GM12873 (cell line): ENCODE data around the gene CPNE8.

Experiments
- TF ChIP-seq, protein P1 (sequence below): IDR thresholded peaks from 2 replicates; pipeline ENCODE4 v1.5.1; 2012; ENCODE audit warnings: low read depth, mild to moderate bottlenecking, moderate library complexity, low read length, control low read depth; ENCODE audit not compliant: insufficient read depth; ENCODE audit errors: missing control alignments

Gene CPNE8

DNA sequence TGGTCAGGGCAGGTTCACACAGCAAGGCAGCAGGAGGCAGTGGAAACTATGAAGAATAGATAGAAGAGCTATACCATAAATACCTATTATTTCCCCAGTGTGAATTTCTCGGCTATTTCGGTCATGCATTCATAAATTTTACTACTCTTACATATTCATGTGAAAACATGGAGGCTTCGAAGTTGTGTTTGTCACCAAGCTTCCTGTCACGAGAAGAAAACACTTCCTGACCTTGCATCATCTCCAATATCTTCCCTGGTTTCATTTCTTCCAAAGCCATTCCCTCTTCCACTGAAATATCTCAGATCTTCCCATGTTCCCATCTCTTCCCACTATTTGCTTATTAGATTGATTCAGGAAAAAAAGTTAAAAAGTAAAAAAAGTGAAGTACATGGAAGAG lies 80.4 kb downstream of the CPNE8 start:
- TF ChIP-seq, protein P1, sequence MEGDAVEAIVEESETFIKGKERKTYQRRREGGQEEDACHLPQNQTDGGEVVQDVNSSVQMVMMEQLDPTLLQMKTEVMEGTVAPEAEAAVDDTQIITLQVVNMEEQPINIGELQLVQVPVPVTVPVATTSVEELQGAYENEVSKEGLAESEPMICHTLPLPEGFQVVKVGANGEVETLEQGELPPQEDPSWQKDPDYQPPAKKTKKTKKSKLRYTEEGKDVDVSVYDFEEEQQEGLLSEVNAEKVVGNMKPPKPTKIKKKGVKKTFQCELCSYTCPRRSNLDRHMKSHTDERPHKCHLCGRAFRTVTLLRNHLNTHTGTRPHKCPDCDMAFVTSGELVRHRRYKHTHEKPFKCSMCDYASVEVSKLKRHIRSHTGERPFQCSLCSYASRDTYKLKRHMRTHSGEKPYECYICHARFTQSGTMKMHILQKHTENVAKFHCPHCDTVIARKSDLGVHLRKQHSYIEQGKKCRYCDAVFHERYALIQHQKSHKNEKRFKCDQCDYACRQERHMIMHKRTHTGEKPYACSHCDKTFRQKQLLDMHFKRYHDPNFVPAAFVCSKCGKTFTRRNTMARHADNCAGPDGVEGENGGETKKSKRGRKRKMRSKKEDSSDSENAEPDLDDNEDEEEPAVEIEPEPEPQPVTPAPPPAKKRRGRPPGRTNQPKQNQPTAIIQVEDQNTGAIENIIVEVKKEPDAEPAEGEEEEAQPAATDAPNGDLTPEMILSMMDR: no peak

DNA sequence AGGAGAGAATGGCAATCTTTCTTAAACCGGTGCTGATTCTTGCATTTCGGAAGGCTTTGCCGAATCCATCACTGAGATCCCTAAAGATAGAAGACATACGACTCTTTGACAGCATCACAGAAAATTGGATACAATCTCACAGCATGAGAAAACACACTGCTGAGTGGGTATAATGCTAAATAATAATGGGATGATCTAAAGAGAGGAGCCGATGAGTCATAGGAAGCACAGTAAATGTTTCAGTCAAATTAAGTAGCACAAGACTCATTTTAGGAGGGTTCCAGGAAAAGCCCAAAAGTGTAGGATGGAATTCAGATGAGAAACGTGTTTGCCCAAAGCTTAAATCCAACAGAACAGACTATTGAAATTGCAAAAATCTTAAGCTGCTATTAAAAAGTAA lies 81.7 kb downstream of the CPNE8 start:
- TF ChIP-seq, protein P1: no peak

DNA sequence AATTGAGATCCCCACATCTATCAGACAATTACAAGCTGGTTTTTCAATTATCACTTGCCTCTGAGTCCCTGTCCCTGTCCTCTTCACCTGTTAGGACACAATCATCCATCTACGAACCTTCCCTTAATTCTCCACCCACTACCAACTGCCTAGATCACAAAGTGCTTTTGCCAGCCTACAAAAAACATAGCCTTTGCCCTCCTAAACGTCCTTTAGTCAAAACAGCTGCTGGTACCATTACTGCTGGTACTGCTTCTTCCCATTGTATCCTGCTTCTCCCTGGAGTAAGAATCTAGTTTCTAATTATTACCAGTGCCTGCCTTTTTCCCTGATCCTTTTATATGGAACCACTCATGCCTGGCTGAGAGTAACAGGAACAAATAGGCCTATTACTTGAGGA lies 82.1 kb downstream of the CPNE8 start:
- TF ChIP-seq, protein P1: no peak

DNA sequence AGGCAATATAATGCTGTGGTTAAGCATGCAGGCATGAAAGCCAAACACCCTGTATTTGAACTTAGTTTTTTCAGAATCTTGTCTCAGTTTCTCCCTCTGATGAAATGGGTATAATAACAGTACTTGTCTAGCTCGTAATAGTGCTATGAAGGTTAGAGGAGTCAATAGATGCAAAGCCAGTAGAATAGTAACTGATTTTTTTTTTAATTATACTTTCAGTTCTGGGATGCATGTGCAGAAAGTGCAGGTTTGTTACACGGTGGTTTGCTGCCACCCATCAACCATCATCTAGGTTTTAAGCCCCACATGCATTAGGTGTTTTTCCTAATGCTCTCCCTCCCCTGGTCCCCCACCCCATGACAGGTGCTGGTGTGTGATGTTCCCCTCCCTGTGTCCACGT lies 87.4 kb downstream of the CPNE8 start:
- TF ChIP-seq, protein P1: no peak

DNA sequence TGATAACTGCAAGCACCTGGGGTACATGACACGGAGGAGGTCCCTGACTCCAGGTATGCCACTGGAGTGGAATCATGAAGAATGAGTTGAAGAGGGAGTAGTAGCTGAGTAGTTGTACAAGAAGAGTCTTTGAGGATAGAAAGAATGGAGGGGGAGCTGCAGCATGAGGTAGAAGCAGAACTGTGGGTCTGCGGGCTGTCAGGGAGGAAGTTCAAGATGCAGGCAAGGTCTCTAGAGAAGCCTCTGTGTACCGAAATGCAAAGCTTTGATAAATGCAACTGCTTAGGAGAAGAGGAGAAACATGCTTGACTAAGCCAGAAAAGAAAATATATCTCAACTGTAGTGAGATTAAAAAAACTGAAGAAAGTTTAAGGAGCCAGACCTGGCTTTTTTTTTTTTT lies 91.5 kb downstream of the CPNE8 start:
- TF ChIP-seq, protein P1: no peak

DNA sequence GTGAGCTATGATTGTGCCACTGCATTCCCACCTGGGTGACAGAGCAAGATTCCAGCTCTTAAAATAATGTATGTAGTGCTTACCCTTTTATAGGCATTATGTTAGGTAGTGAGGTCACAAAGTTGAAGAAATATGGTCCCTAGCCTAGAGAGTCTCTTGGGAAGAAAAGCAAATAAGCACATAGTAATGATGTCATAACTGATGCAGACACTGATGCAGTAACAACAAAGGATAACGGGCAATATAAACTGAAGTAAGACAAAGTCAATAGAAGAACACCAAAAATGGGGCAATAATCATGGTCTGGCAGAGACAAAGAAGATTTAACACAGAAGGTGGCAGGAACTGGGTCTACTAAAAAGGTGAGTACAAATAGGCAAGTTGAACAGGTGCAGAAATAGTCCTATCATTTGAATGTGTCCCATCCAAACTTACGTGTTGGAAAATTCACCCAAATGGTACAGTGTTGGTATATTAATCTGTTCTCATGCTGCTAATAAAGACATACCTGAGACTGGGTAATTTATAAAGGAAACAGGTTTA lies 93.5 kb downstream of the CPNE8 start:
- TF ChIP-seq, protein P1: no peak

DNA sequence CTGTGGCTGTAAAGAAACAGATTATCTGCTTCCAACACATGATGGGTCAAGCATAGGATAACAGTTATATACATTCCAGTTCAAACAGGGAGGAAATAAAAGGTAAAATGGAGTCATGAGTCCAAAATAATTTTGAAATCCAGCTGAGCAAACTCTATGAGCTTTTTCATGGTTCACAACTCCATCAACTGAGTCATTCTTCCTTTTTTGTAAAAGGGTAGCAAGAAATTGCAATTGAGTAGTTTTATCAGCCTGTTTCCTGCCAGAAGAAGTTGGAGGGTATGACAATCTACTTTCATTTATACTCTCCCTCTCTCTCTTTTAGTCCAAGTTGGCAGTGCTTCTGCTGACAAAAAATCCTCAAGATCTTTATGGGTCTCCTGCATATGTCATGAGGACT lies 95.6 kb downstream of the CPNE8 start:
- TF ChIP-seq, protein P1: no peak
